Keratinocyte (primary cell): ENCODE measurements around the gene RPH3AL.

Experiments used
- CTCF ChIP-seq, 3 experiments: IDR thresholded peaks in 1 of 3; conservative IDR thresholded peaks in 1 of 3; optimal IDR thresholded peaks in 1 of 3; 2 replicates in 2 of 3; 3 replicates in 1 of 3; pipeline versions ENCODE3 to v1.5.1; 2011; ENCODE audit warnings: low read length in 3 of 3, mild to moderate bottlenecking in 3 of 3, moderate library complexity in 2 of 3, control low read depth in 1 of 3, inconsistent platforms in 1 of 3; ENCODE audit not compliant: insufficient read depth in 2 of 3; ENCODE audit errors: extremely low read depth in 1 of 3
- EZH2 ChIP-seq: IDR thresholded peaks from one replicate; pipeline ENCODE4 v1.6.1; 2012; ENCODE audit warnings: inconsistent platforms, mild to moderate bottlenecking, low read length, moderate library complexity

GRCh38 chr17:204427-205147, 148.0 kb downstream of the RPH3AL start:
- TF ChIP-seq CTCF (optimal IDR thresholded peaks at IDR 0.05 in 1 of 3, IDR thresholded peaks at IDR 0.05 in 1 of 3, conservative IDR thresholded peaks at IDR 0.05 in 1 of 3; ENCODE audit: extremely low read depth in 1 of 3, insufficient read depth in 2 of 3, low read length in 3 of 3) (no peak), EZH2 (no peak)
